SK-N-SH (cell line): ENCODE results near the gene ELF5. TPM values are rescaled to one million over a fixed set of nuclear protein-coding genes. Genes with fewer than 3 reads are reported as not detected.

ENCODE experiments used
- CTCF ChIA-PET: fragments of 300-600, 350-600 bp; formaldehyde crosslinking; extraction: SDS; loops from one replicate; lab custom pipeline; 2021; lab: Yijun Ruan, JAX
- POLR2A ChIA-PET: fragments of 350-600 bp; sonication (Branson Sonifier 250); formaldehyde crosslinking; extraction: SDS; loops from one replicate; lab custom pipeline; 2020; ENCODE audit warnings: antibody characterized with exemption, inconsistent platforms; lab: Yijun Ruan, JAX
- DNase-seq: peaks from one replicate; pipeline ENCODE4 v3.0.0; 2012
- H2AFZ ChIP-seq: fragments of 200-600 bp; sonication (generic); 2 replicates; pipeline ENCODE4 v1.8.1; 2016; ENCODE audit warnings: antibody characterized with exemption, mild to moderate bottlenecking, low read depth
- H3F3A ChIP-seq: fragments of 200-600 bp; sonication (generic); replicated peaks from 2 replicates; pipeline ENCODE3; 2016; ENCODE audit warnings: antibody characterized with exemption, mild to moderate bottlenecking; ENCODE audit not compliant: insufficient read depth
- H3K27ac ChIP-seq, 2 experiments: fragments of 200-500 bp in 1 of 2; fragments of 200-600 bp in 1 of 2; sonication (Bioruptor generic) in 1 of 2; sonication (generic), shearing (Covaris generic) in 1 of 2; 2 replicates each; pipeline versions ENCODE4 v1.5.1 to v1.6.1; 2014 to 2016; ENCODE audit warnings: low read depth in 2 of 2, inconsistent platforms in 1 of 2, low read length in 1 of 2, mild to moderate bottlenecking in 1 of 2, mixed read lengths in 1 of 2
- H3K27me3 ChIP-seq: fragments of 200-600 bp; sonication (generic), shearing (Covaris generic); 2 replicates; pipeline ENCODE4 v1.6.1; 2016; ENCODE audit warnings: mixed run types; ENCODE audit not compliant: insufficient read depth
- H3K36me3 ChIP-seq, 2 experiments: fragments of 200-500 bp in 1 of 2; fragments of 200-600 bp in 1 of 2; sonication (Bioruptor generic) in 1 of 2; sonication (generic) in 1 of 2; replicated peaks in 1 of 2; 2 replicates each; pipeline versions ENCODE3 to v1.5.1; 2014 to 2016; ENCODE audit warnings: low read length in 1 of 2, mild to moderate bottlenecking in 1 of 2; ENCODE audit not compliant: insufficient read depth in 2 of 2, control insufficient read depth in 1 of 2
- H3K4me1 ChIP-seq, 2 experiments: fragments of 200-500 bp in 1 of 2; fragments of 200-600 bp in 1 of 2; sonication (Bioruptor generic) in 1 of 2; sonication (generic), shearing (Covaris generic) in 1 of 2; 2 replicates each; pipeline versions ENCODE4 v1.5.1 to v1.6.1; 2014 to 2016; ENCODE audit warnings: low read depth in 1 of 2, low read length in 1 of 2, mixed run types in 1 of 2; ENCODE audit not compliant: insufficient read depth in 2 of 2, control insufficient read depth in 1 of 2
- H3K4me2 ChIP-seq: fragments of 200-600 bp; sonication (generic), shearing (Covaris generic); 2 replicates; pipeline ENCODE4 v1.6.1; 2017; ENCODE audit warnings: mixed run types
- H3K4me3 ChIP-seq, 2 experiments: fragments of 200-500 bp in 1 of 2; fragments of 200-600 bp in 1 of 2; sonication (Bioruptor generic) in 1 of 2; sonication (generic), shearing (Covaris generic) in 1 of 2; 2 replicates each; pipeline versions ENCODE4 v1.5.1 to v1.8.1; 2014 to 2016; ENCODE audit warnings: low read depth in 2 of 2, inconsistent platforms in 1 of 2, low read length in 1 of 2, mild to moderate bottlenecking in 1 of 2, mixed read lengths in 1 of 2, moderate library complexity in 1 of 2
- H3K79me2 ChIP-seq: fragments of 200-600 bp; sonication (generic); 2 replicates; pipeline ENCODE4 v1.8.1; 2017; ENCODE audit warnings: mild to moderate bottlenecking; ENCODE audit not compliant: insufficient read depth
- H3K9ac ChIP-seq: fragments of 200-600 bp; sonication (generic); 2 replicates; pipeline ENCODE4 v1.6.1; 2017; ENCODE audit warnings: mixed run types
- H3K9me2 ChIP-seq: fragments of 200-600 bp; sonication (generic); 2 replicates; pipeline ENCODE4 v1.6.1; 2017; ENCODE audit warnings: mixed run types
- H3K9me3 ChIP-seq: fragments of 200-600 bp; sonication (generic); 2 replicates; pipeline ENCODE4 v1.6.1; 2017; ENCODE audit warnings: mixed run types, mild to moderate bottlenecking, moderate library complexity
- H4K20me1 ChIP-seq: fragments of 200-600 bp; sonication (generic); 2 replicates; pipeline ENCODE4 v1.6.1; 2017; ENCODE audit warnings: mild to moderate bottlenecking, mixed run types; ENCODE audit not compliant: insufficient read depth
- CTCF ChIP-seq: fragments of 200-600 bp; sonication (generic); IDR thresholded peaks from 2 replicates; pipeline ENCODE4 v1.6.1; 2017; ENCODE audit warnings: antibody characterized with exemption, mild to moderate bottlenecking, moderate library complexity
- ELF1 ChIP-seq: IDR thresholded peaks from 2 replicates; pipeline ENCODE4 v1.4.0; 2012
- GABPA ChIP-seq: IDR thresholded peaks from 2 replicates; pipeline ENCODE4 v1.4.0; 2012; ENCODE audit warnings: low read depth, mild to moderate bottlenecking
- GATA2 ChIP-seq: sonication (generic); formaldehyde crosslinking; IDR thresholded peaks from 2 replicates; pipeline ENCODE4 v1.5.0; 2020; ENCODE audit warnings: mild to moderate bottlenecking, missing genetic modification reagents
- MAX ChIP-seq: IDR thresholded peaks from 2 replicates; pipeline ENCODE4 v1.4.0; 2012; ENCODE audit warnings: low read depth
- NRF1 ChIP-seq: IDR thresholded peaks from 2 replicates; pipeline ENCODE4 v1.6.1; 2012; ENCODE audit warnings: low read depth, mild to moderate bottlenecking, low read length
- PBX3 ChIP-seq: IDR thresholded peaks from 2 replicates; pipeline ENCODE4; 2012
- RCOR1 ChIP-seq: fragments of 150-350 bp; IDR thresholded peaks from 2 replicates; pipeline ENCODE4 v1.6.1; 2017; ENCODE audit warnings: antibody characterized with exemption, low read length
- REST ChIP-seq: IDR thresholded peaks from 2 replicates; pipeline ENCODE4 v1.6.1; 2012; ENCODE audit warnings: mild to moderate bottlenecking, low read depth, low read length, moderate library complexity
- RFX5 ChIP-seq: IDR thresholded peaks from 2 replicates; pipeline ENCODE4 v1.6.1; 2012; ENCODE audit warnings: mild to moderate bottlenecking, improper control_type of control experiment, low read length
- RXRA ChIP-seq: IDR thresholded peaks from 2 replicates; pipeline ENCODE4 v1.4.0; 2012; ENCODE audit warnings: low read depth, mild to moderate bottlenecking, borderline replicate concordance
- SMC3 ChIP-seq: IDR thresholded peaks from 2 replicates; pipeline ENCODE4 v1.6.1; 2012; ENCODE audit warnings: low read depth, low read length, improper control_type of control experiment
- USF2 ChIP-seq: fragments of 150-350 bp; IDR thresholded peaks from 2 replicates; pipeline ENCODE4 v1.6.1; 2017; ENCODE audit warnings: antibody characterized with exemption, low read length, low read depth, borderline replicate concordance
- YY1 ChIP-seq: IDR thresholded peaks from 2 replicates; pipeline ENCODE4 v1.4.0; 2012; ENCODE audit warnings: low read depth, mild to moderate bottlenecking
- ZBTB33 ChIP-seq: IDR thresholded peaks from 2 replicates; pipeline ENCODE4 v1.4.0; 2012; ENCODE audit warnings: low read depth, borderline replicate concordance
- WGBS: methylation state at CpG from one replicate; pipeline ENCODE4 v1.1.6; 2017; ENCODE audit warnings: low lambda C conversion rate; 5-methylcytosine and 5-hydroxymethylcytosine counted together
- polyA plus RNA-seq, 3 experiments: library from polyadenylated mRNA; depleted of rRNA; stranded (reverse); fragments of >200 nt; gene quantifications; 2 replicates each; pipeline ENCODE4 v1.2.3, GENCODE V29; 2012

Gene ELF5
- polyA plus RNA-seq, 1 of the 3 experiments (the other 2 are of a cell fraction) = not detected

- no peaks in the 10 kb centered on the region for H3F3A ChIP-seq
- no peak overlapping the region for H3K4me3 ChIP-seq
- no peaks in the 10 kb centered on the region for H3K4me1 ChIP-seq
- 22% methylated on average over 6 of the region's 6 CpGs for WGBS
- ChIA-PET CTCF (interaction anchor here (1.2 to 2.1 kb wide), 4 partner anchors 8 to 845 kb away, joined by 3 to 7 read pairs (median 5); no protein-coding TSS in a partner anchor), POLR2A (no interaction called here)
- no peaks in the 10 kb centered on the region for H4K20me1 ChIP-seq
- peaks cover 23% of the 10 kb centered on the region; the same call in 1 of the 2 replicates for H3K27me3 ChIP-seq
- no peak overlapping the region for H3K27ac ChIP-seq
- H3K4me2 ChIP-seq = no peak overlapping the region
- no peak overlapping the region for H3K9ac ChIP-seq
- no peak overlapping the region for H2AFZ ChIP-seq
- H3K36me3 ChIP-seq = no peaks in the 10 kb centered on the region
- no peaks in the 10 kb centered on the region for H3K9me3 ChIP-seq
- DNase-seq = no peak
- H3K79me2 ChIP-seq = no peaks in the 10 kb centered on the region
- no peak for TF ChIP-seq PBX3
- TF ChIP-seq YY1 = no peak
- TF ChIP-seq MAX = no peak
- no peak for TF ChIP-seq SMC3
- TF ChIP-seq USF2 = no peak
- TF ChIP-seq GATA2 = no peak
- TF ChIP-seq RCOR1 = no peak
- TF ChIP-seq REST = no peak
- no peak for TF ChIP-seq RXRA
- TF ChIP-seq CTCF = no peak
- no peak for TF ChIP-seq NRF1
- no peak for TF ChIP-seq ELF1
- no peak for TF ChIP-seq GABPA
- no peak for TF ChIP-seq RFX5
- TF ChIP-seq ZBTB33 = no peak
- TF ChIP-seq, all 33 proteins: peak for 0
- no peaks in the 10 kb centered on the region for H3K9me2 ChIP-seq
Observed at GRCh38 chr11:34546511-34547209, 33.1 kb upstream of the ELF5 start.
